SK-N-SH treated with all-trans-retinoic acid at 6 μM for 48 hours (cell line): ENCODE data around the gene YJU2.

Source experiments
- CSDC2 ChIP-seq: fragments of 250-450 bp; sonication (Bioruptor Pico); IDR thresholded peaks from 2 replicates; pipeline ENCODE4 v1.5.0; 2020; ENCODE audit warnings: mild to moderate bottlenecking, moderate library complexity
- ESRRG ChIP-seq: fragments of 250-450 bp; sonication (Bioruptor Pico); IDR thresholded peaks from 2 replicates; pipeline ENCODE4 v1.6.1; 2021; ENCODE audit warnings: mild to moderate bottlenecking

DNA sequence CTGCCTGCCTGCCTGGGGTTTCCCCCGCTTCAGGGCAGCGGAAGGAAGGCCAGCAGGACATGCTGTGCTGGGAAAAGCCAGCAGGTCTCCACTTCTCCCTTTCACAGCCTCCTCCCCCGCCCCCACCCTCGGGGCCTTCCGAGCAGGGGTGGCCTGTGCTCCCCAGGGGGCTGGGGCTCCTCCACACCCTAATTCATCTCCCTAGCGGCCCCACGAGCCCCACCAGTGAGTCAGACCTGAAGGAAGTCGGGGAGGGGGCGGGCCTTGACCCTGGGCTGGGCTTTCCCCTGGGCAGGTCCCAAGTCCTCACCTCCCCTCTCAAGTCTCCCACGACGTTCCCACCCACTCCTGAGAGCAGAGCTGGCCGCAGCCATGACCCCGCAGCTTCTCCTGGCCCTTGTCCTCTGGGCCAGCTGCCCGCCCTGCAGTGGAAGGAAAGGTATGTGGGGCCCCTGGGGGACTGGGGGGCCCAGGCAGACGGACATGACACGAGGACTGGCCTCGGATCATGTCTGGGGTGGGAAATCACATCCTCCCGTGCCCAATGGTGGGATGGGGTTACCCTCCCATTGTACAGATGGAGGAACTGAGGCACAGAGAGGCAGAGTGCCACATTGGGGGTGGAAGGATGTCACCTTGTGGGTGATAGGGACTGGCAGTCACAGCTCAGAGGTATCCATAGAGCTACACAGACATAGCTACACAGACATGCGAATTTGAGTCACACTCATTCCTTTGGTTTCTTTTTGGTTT, 17.5 kb upstream of the YJU2 start, which contains the start of gene EBI3:
- TF ChIP-seq CSDC2 (CRISPR knock-in tag) (no peak), ESRRG (no peak)
